NCI-H128 (cell line): Measurements from ENCODE around the gene RALGAPA2.

Experiments
- DNase-seq: peaks from one replicate; lab custom pipeline; 2025; ENCODE audit not compliant: unreplicated experiment; lab: John Stamatoyannopoulos, UW

The RALGAPA2 gene

GRCh38 chr20:20580139-20580538, 132.3 kb downstream of the RALGAPA2 start:
- no peak for DNase-seq

GRCh38 chr20:20578838-20579237, 133.6 kb downstream of the RALGAPA2 start:
- no peak for DNase-seq

- DNase-seq, result no peak
Measured at GRCh38 chr20:20573797-20574196, 138.6 kb downstream of the RALGAPA2 start.

- no peak for DNase-seq
Measured at GRCh38 chr20:20571068-20571780, 141.2 kb downstream of the RALGAPA2 start.

DNA sequence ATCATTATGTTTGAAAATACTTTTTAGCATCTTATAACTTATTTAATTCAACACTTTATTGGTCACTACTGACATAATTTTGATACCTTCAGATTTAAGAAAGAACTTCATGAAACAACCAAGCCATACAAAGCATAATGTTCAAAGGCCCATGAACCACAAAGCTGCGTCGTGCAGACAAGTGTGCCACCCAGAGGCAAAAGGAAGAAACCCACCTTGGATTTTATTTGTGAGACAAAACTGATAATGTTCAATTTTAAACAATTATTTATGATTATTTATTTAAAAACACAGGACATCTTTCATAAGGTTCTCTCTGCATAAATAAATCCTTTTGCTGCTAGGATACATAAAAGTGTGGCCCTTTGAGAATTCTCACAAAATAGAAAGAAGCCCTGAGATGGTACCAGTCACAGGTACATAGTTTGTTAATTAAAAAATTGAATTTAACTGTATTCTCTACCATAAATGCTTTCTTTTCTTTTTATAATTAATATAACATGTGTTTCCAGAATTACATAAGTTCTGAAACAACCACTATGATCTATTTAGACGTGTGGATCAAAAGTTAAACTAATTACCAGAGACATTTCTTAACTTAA, 143.7 kb downstream of the RALGAPA2 start:
- peak; percentile 33 for DNase-seq

- no peak for DNase-seq
Measured at GRCh38 chr20:20567712-20568111, 144.7 kb downstream of the RALGAPA2 start.

GRCh38 chr20:20566516-20566915, 145.9 kb downstream of the RALGAPA2 start:
- DNase-seq, result no peak

DNA sequence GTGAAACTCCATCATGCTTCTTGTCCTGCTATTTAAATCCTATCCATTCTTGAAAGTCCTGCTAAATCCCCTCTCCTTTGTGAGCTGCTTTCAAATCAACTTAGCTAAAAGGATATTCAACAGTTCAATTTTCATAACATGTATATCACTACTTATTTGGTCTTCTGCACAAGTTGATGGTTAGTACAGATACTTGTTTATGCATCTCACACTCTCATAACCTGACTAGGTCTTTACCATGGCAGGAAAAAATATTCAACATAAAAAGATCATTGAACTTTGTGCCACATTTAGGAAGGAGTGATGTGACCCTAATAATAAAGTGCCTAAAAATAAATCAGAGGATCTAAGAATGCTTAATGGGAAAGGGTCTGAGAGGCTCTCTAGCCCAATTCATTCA, 148.2 kb downstream of the RALGAPA2 start:
- no peak for DNase-seq

- DNase-seq, result no peak
Measured at GRCh38 chr20:20562507-20562906, 149.9 kb downstream of the RALGAPA2 start.

GRCh38 chr20:20561841-20562240, 150.6 kb downstream of the RALGAPA2 start:
- DNase-seq, result no peak

DNA sequence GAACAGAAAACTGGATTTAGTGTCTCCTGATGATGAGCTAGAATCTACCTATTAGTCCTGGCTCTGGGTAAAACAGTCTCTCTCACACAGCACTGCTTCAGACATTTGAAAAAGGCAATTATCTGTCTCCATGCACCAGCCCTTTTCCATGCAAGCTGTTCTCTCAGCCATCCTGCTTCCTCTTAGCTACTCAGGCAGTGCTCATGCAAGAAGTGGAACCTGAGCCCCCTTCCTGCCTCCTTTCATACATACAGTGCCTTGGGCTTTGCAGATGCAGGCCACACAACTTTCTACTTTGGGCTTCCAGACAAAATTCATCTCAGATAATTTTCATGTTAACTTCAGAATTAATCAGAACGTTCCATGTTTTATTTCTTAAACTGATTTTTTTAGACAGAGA, 151.3 kb downstream of the RALGAPA2 start:
- DNase-seq, result no peak

DNA sequence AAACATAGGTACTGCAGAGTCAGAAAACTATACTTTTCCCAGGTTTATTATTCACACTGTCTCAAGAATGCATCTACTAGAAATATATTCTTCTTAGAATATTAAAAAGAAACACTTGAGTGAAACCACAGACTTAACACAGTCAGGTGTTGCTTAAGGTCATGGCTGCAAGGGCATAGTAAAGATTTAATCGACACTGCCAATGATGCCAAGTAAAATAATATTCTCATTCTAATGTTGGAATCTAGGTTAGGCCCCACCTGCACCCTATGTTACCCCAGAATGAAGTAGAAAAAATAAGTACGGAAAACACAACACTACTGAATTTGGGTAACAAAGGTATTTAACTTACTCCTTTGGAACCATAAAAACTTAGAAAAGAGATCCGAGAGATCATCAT, 155.0 kb downstream of the RALGAPA2 start:
- DNase-seq, result no peak

DNA sequence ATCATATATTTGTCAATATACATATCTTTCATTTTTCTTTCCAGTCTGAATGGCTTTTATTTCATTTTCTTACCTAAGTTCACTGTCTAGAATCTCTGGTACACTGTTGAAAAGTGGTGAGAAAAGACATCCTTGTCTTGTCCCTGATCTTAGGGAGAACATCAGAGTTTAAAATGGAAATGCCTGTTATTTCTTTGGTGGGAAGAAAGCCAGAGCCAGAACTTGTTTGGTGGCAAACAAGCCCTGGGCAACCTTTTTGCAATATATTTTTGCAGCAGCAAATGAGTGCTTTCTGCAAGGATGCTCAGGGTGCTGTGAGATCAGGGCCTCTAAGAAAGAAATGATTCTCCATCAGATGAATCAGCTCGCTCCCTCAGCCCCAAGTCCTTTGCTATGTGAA, 156.6 kb downstream of the RALGAPA2 start:
- no peak for DNase-seq

- DNase-seq, result no peak
Measured at GRCh38 chr20:20554951-20555350, 157.5 kb downstream of the RALGAPA2 start.

DNA sequence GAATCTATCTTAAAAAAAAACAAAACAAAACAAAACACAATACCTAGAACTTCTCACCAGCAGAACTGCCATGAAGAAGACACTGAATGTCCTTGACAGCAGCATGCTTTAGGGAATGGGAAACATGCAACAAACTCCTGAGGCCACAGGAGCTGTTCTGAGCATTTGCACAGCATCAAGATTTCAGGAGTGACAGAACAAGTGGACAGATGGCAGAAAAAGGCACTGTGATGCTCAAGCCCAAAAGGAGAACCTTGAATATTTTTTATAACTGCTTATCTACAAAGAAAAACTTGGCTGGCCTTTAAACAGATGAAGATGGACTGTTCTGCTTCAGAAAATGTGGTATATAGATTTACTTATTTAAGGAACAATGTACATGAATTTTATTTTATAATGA, 158.9 kb downstream of the RALGAPA2 start:
- no peak for DNase-seq

- no peak for DNase-seq
Measured at GRCh38 chr20:20552076-20552475, 160.4 kb downstream of the RALGAPA2 start.

DNA sequence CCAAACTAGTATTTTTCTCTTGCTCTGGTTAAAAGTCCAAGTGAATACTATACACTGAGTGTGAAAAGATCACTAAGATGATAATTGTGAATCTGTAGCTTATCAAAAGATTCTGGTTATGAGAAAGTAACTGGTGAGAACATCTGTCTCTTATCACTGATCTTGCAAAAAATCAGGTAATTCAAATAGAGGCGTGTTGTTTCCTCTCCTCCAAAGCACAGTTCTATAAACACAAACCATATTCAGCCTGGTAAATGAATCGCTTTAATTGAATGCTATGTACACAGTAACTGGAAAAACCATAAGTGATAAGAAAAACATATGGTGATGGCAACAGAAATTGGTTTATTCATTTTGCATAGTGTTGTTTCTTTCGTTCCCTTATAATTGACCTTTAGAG, 161.0 kb downstream of the RALGAPA2 start:
- no peak for DNase-seq

- no peak for DNase-seq
Measured at GRCh38 chr20:20549704-20550103, 162.7 kb downstream of the RALGAPA2 start.

DNA sequence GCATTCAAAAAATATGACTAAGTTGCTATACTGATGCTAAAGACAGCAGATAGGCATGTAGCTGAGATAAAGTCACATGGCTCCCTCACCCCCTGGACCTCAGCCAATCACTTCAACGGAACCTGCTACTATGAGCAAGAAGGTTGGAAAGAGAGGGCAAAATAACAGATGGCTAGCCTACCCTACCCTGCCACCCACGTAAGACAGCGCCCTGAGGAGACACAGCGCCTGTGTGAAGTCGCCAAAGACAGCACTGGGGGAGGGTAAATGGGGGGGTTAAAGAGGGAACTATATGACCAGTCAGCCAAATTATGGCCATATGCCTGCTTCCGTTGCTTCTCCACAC, 163.2 kb downstream of the RALGAPA2 start:
- DNase-seq, result no peak

GRCh38 chr20:20548527-20549266, 163.7 kb downstream of the RALGAPA2 start:
- no peak for DNase-seq

DNA sequence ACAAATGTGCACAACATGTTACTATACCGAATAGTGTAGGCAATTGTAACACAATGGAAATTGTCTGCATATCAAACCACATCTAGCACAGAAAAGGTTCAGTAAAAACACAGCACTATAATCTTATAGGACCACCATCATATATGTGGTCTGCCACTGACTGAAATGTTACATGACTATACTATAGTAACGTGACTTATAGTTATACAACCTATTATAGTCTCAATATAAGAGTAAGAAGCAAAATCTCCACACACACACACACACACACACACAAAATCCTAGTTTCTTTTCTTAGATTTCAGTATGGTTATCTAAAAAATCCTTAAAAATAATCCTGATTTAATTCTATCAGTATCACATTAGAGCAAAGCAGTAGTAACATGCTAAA, 164.6 kb downstream of the RALGAPA2 start:
- DNase-seq, result no peak

DNA sequence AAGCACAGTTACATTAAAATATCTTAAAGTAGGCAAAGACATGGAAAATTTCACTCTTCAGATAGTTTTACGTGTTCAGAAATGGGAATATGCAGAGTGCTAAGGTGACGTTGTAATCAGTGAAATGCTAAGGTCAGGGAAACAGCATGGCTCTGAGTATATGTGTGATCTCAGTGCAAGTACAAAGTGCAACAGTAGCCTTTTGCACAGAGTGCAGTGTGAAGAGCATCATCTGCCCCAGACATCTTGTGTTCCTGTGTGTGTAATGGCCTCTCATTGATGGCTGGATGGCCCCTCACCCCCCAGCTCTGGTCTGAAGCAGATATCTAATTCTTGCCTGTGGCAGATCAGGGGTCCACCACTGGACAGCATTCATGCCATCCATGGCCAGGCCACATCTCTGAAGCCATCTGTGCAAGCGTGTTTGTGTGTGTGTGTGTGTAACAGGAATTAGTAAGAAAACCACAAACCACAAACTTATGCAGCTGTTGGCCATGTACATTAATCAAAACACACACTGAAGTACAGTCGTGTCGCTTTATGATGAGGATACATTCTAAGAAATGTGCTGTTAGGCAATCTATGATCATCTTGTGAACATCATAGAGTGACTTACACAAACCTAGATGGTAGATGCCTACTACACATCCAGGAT, 165.1 kb downstream of the RALGAPA2 start:
- DNase-seq, result no peak
